H1 (cell line): Measurements from ENCODE around the gene REPS2. TPM values are rescaled to one million over a fixed set of nuclear protein-coding genes. Genes with fewer than 3 reads are reported as not detected.

Experiments used
- KDM1A ChIP-seq: fragments of 200-600, 300-600 bp; sonication (generic); IDR thresholded peaks from 2 replicates; pipeline ENCODE4 v1.7.1; 2016; ENCODE audit warnings: mild to moderate bottlenecking, low read length, borderline replicate concordance
- RAD21 ChIP-seq, 2 experiments: IDR thresholded peaks in 1 of 2; conservative IDR thresholded peaks in 1 of 2; 2 replicates each; pipeline ENCODE4 v1.6.1; 2011; ENCODE audit warnings: low read depth in 2 of 2, low read length in 2 of 2, improper control_type of control experiment in 1 of 2, inconsistent platforms in 1 of 2, mild to moderate bottlenecking in 1 of 2, moderate library complexity in 1 of 2
- RXRA ChIP-seq: IDR thresholded peaks from 2 replicates; pipeline ENCODE4 v1.6.1; 2011; ENCODE audit warnings: low read depth, mild to moderate bottlenecking, low read length, moderate library complexity; ENCODE audit not compliant: insufficient read depth
- polyA plus RNA-seq, 7 experiments: library from polyadenylated mRNA; depleted of rRNA in 3 of 7; stranded (reverse) in 5 of 7; unstranded in 2 of 7; fragments of >200 nt in 5 of 7; fragments of 200-250 nt in 2 of 7; gene quantifications; 1 replicate in 5 of 7; 2 replicates in 1 of 7; 4 replicates in 1 of 7; pipeline versions ENCODE4 v1.2.1 to v1.2.3, GENCODE V29; 2011 to 2013; ENCODE audit warnings: missing spikeins in 2 of 7, mixed read lengths in 2 of 7
- total RNA-seq: library from RNA; stranded (reverse); fragmentation: NEBNext Ultra II Directional; extraction: Animal tissue kit (Norgen Biotek cat#: 25700); gene quantifications from 2 replicates; pipeline ENCODE4 v1.2.1, GENCODE V29; 2021

REPS2 gene
- total and polyA plus RNA-seq, 2 of the 8 experiments (the other 6 are each of a cell fraction or from before 2014, with no cell fraction given): 0.79 to 4.3 TPM

DNA sequence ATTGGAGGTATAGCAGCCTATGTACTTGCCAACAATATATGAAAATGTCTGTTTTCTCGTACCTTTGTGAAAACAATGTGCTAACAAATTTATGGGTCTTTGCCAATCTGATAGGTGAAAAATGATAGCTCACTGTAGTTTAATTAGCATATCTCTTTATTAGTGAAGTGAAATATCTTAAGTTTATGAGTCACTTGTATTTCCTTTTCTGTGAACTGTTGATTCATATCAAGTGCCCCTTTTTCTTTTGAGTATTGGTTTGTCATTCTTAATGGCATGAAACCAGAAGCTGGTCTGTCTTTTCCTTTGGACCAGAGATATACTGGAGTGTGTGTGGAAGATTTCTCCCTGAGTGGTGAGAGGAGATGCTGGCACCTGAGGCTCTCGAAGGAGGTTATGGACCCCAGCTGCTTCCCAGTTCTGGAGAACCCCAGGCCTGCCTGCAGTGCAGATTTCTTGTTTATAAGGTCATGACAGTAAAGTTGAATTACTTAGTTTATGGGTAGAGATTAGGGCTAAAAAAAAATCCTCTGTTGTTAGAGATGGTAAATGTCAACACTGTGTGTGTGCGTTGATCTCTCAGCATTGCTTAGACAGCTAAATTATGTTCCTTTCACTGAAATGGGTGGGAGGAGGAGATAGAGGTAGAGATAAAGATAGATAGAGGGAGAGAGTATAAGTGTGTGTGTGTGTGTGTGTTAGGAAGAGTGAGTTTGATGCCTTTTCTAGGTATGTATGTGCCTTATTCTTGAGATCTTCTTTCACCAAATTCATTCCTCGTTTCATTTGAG is 89.9 kb downstream of the REPS2 start (continued):
- TF ChIP-seq RAD21 (IDR thresholded peaks at IDR 0.05 in 1 of 2, conservative IDR thresholded peaks at IDR 0.05 in 1 of 2; ENCODE audit: low read depth in 2 of 2, low read length in 2 of 2): no peak
- TF ChIP-seq RXRA: no peak
- no peak for TF ChIP-seq KDM1A
